ENCODE results near the gene MRPL38.

MRPL38 gene

DNA sequence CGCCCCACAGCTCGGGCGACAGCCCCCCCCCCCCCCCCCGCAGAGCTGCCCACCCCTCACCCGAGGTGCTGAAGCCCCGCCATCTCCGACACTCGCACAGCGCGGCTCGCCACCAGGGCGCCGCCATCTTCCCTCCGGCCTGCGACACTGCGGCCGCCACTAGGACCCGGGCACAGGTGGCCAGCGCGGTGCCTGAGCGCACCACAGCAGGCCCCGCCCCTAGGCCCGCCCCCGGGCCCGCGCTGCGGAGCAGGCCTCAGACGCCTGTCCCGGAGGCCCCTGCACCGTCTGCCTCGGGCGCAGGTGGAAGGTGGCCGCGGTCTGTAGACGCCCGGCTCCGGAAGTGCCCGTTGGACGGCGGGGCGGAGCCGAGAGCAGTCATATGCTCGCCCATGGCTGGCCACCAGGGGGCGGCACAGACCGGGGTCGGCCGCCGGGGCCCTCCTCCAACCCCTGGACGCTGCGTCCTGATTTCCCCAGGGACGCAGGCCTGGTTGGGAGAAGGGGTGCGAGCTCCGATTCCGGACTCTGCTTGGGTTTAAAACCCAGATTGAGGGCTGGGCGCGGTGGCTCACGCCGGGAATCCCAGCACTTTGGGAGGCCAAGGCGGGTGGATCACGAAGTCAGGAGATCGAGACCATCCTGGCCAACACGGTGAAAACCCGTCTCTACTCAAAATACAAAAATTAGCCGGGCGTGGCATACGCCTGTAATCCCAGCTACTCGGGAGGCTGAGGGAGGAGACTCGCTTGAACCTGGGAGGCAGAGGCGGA lies at the start of gene MRPL38:
Gene MRPL38 (minus strand): TSS at position 136 of the 773 bp plus-strand sequence. CDS start 9 bp downstream, at position 127.
- DNase-seq: peak; percentile 97

DNA sequence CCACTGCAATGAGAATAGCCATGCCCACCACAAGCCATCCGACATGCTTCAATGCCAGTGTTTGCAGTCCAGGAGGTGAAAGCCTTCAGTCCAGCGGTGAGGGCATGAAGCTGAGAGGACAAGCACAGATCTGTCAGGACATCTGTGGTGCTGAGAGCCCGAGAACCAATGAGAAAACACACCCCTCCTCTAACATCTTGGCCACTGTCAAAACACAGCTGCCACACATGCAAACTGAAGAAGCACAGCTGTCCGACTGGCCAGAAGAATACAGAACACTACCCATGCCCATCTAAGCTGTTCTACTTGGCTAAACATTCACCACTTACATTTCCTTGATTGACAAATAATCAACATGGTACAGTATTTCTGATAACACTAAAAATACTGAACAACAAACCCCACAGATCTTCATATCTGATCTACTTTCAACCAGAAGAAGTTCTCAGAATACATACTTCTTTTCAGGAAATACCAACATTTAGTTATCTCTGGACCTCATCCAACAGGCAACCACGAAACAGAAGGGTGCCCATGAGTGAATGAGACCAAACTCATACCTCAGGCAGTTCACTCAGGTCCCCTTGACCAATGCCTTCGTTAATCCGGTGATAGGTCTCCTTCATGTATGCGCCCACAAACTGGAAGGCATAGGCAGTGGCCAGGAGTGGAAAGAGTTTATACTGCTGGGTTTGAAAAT lies 46.3 kb upstream of the MRPL38 start:
- peak; percentile 96 for DNase-seq

DNA sequence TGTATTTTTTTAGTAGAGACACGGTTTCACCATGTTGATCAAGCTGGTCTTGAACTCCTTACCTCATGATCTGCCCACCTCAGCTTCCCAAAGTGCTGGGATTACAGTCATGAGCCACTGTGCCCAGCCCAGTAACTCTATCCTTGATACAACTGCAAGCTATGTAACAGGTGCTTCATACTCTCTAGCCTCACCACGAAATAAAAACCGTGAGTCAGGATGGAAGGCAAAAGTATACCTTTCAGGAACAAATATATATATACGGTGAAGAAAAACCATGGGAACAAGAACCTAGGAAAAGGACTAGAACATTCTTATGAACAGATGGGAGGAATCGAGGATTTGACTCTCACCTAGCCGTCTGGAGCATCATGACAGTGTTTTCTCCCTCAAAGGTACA lies 45.7 kb upstream of the MRPL38 start:
- no peak for DNase-seq

- DNase-seq: no peak
Measured at GRCh38 chr17:75945211-75945610, 40.5 kb upstream of the MRPL38 start.

DNA sequence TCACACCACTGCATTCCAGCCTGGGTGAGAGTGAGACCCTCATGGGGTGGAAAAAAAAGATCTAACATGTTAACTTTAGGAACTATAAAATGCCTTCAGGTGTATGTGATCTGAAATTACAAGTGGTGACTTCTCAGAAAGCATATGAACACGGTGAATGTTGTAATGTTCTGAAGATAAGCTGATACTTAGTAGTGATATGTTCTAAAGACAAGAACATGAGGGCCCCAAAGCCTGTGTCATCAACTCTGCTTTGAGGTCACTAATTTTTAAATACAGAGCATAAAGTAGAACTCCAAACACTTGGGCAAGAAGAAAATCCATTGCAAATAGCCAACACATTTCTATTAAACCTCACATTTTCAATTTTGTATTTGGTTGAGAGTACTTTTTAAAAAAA lies 38.8 kb upstream of the MRPL38 start:
- peak; percentile 57 for DNase-seq

DNA sequence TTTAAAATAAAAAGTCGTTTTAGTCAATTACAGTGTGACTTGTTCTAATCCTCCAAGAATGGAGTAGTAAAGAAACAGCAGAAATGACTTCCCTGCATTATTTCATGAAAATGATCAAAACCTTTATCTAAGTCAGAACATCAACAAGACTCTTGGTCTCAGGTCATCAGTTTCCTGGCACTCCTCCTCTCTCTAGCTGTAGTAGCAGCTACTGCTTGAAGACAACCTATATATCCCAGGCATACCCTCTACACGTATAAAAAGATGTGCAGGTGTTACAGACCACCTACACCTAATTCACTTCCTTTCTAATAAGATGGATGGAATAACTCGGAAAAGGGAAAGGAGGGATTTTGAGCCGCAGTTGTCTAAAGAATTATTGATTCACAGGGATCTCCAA lies 37.8 kb upstream of the MRPL38 start:
- no peak for DNase-seq

DNA sequence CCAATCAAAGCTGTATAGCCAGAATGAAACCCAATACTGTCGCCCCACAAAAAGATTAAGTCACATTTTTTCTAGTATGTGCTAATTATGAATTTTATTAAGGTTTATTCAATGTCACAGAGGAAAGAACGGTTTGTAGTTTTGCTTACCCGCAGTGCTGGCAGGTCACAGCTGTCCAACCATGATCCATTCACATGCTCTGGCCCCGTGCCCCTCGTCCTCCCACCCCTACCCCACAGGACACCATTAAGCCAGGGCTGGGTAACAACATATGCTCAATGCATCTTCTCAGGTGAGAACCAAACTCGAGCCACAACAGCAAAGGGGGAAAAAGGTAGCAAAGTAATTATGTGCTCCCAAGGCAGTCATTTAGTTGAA lies 36.7 kb upstream of the MRPL38 start:
- DNase-seq: no peak

GRCh38 chr17:75940727-75941441 lies 36.2 kb upstream of the MRPL38 start, which contains the start of gene FBF1:
Gene FBF1, minus strand, starts transcription at chr17:75941042. Its CDS starts 2,893 bp downstream, at chr17:75938149.
- DNase-seq: peak; percentile 96

GRCh38 chr17:75937652-75938051 lies 33.0 kb upstream of the MRPL38 start:
- DNase-seq: no peak

DNA sequence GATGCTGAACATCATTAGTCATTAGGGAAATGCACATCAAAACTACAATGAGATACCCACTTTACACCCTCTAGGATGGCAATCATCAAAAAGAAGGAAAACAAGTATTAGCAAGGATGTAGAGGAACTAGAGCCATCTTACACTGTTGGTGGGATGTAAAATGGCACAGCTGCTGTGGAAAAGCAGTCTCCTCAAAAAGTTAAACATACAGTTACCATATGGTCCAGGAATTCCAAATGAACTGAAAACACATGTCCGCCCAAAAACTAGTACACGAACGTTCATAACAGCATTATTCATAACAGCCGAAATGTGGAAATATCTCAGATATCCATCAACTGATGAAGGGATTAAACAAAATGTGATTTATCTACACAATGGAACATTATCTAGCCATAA lies 29.1 kb upstream of the MRPL38 start:
- DNase-seq: no peak

- no peak for DNase-seq
Measured at GRCh38 chr17:75932852-75933251, 28.2 kb upstream of the MRPL38 start.

DNA sequence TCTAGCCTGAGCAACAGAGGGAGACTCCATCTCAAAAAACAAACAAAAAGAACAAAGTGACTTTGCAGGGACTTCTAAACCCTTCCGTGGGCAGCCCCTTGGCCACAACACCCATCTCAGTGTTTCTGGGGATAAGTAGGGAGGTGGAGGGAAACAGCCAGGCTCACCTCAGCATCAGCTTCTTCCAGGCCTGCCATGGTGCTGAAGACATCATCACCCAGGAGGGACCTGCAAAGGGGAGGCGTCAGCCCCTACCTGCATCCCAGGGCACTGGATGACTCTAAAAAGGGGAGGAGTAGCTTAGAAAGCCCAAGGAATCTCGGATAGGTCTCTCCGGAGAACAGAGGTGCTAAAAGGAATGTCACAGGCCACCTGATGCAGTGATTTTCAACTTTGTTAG lies 26.4 kb upstream of the MRPL38 start:
- no peak for DNase-seq

DNA sequence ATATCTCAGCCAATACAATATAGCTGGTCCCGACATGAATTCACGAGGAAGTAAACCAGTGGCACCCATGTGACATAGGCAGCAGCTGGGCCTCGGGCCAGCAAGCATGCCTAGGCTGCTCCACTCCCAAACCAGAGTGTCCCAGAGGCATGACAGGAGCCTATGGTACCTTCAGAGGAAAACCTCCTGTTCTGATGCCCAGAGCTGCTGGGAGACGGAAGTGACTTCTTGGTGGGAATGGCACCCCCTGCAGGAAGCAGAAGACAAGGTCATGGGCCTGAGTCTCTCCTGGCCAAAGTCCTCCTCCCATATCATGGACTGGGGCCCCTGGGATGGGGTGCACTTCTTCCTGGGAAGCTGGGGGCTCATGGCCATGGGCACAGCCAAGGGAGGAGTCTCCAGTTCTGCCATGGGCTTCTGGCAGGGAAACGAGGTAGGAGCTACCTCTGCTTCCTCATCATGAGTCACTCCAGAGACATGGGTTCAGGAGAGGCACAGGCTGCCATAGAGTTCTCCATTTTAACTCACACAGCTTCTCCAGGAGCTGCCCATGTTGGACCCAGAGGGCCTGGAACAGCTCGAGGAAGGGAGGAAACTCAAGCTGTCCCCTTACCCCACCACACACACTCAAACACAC lies 22.7 kb upstream of the MRPL38 start:
- peak; percentile 63 for DNase-seq

DNA sequence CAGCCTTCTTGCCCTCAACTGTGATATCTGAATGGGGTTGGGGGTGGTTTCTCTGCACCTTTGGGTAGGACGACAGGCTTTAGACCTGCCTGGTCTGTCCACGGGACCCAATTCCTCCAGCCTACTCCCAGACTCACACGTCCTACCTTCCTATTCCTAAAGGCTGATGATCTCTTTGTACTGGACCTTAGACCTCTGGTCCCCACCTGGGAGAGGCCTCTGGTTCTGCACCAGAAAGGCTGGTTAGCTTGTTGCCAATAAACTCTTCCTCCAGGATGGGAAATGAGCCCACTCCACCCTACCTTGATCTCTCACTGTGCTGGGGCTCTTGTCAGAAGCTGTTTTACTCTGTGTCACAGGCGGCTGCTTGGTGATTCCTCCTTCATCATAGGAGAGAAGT lies 21.8 kb upstream of the MRPL38 start:
- DNase-seq: no peak

- no peak for DNase-seq
Measured at GRCh38 chr17:75925912-75926311, 21.2 kb upstream of the MRPL38 start.

DNA sequence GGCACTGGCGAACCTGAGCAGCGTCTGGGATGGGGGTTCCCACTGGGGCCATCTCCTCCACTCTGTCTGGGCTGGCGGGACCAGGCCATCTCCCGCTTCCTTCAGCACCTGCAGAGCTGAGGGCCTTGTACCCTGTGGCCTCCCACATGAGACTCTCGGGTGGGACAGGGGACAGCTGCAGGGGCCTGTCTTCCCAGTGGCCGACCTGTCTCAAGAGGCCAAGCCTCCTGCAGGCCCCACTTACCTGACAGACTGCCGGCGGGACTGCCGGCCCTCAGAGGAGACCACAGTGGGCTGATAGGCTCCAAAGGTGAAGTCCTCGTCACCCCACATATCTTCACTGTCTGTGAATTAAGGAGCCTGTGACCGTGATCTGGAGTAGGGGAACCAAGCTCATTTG lies 20.4 kb upstream of the MRPL38 start:
- no peak for DNase-seq

- DNase-seq: no peak
Measured at GRCh38 chr17:75922963-75923874, 18.5 kb upstream of the MRPL38 start.

GRCh38 chr17:75922173-75922961 lies 17.7 kb upstream of the MRPL38 start:
- no peak for DNase-seq

- no peak for DNase-seq
Measured at GRCh38 chr17:75921596-75921995, 16.9 kb upstream of the MRPL38 start.

DNA sequence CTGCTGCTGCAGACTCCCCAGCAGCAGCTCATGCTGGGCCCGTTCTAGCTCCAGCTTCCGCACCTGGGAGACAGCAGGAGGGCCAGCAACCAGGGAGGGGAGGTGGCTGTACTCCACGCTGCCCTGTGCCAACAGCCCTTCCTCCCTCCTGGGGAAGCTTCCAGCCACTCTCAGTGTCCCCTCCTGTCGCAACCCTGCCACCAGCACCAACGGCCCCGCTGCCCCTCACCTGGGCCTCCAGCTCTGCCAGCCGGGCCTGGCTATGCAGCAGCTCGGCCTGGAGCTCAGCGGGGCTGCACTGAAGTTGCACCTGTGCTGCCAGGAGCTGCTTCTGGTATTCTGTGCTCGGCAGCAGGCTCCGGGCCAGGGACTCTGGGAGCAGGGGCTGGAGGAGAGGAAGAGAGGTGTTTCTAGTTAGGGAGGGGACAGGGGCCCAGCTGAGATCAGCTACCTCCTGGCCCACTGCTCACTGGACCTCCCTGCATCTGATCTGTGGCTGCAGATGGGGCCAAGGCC lies 15.4 kb upstream of the MRPL38 start:
- no peak for DNase-seq

DNA sequence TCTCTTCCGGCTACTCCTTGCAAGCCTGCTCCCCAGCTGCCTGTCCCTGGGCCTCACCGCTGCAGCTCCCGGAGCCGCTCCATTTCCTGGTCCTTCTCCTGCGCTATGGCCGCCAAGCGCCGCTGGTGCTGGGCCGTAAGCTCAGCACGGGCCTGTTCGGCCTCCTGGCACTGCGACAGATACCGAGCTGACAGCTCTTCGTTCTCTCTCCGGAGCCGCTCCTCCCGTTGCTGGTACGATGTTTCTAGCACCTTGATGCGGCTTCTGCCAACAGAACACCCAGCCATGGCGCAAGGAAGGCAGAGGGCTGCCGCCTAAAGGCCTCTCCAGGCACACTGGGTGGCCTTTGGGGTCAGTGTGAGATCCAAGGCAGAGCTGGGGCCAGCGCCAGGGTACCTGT lies 14.9 kb upstream of the MRPL38 start:
- no peak for DNase-seq

Data from hematopoietic multipotent progenitor cell treated with erythropoietin and hydrocortisone succinate and interleukin-3 and kit ligand, for 6 days (in vitro differentiated cells).